ENCODE data around the gene BNIP2.

GRCh38 chr15:59636184-59636583, 52.9 kb downstream of the BNIP2 start:
- no peak for TF ChIP-seq POLR2A (IDR thresholded peaks at IDR 0.05; ENCODE audit: low read depth, low read length)
- no peak for TF ChIP-seq POLR2AphosphoS5 (IDR thresholded peaks at IDR 0.05; ENCODE audit: low read depth, low read length)
